SIG-M5 (cell line): Measurements from ENCODE around the gene EFS.

Experiments used
- DNase-seq: peaks from one replicate; lab custom pipeline; 2025; lab: John Stamatoyannopoulos, UW

Gene EFS

GRCh38 chr14:23379366-23380196 is 14.6 kb upstream of the EFS start:
- no peak for DNase-seq

- DNase-seq, result no peak
These were observed 13.7 kb upstream of the EFS start for GRCh38 chr14:23378612-23379220.

- no peak for DNase-seq
These were observed 12.9 kb upstream of the EFS start for GRCh38 chr14:23377573-23378563.

- no peak for DNase-seq
These were observed 12.2 kb upstream of the EFS start for GRCh38 chr14:23377198-23377550.

- no peak for DNase-seq
These were observed 11.7 kb upstream of the EFS start, which contains the start of gene CMTM5 for GRCh38 chr14:23376482-23377197. Gene CMTM5, plus strand, starts transcription at chr14:23377046. Its CDS starts 206 bp downstream, at chr14:23377252.

GRCh38 chr14:23375527-23376251 is 10.7 kb upstream of the EFS start:
- DNase-seq, result no peak

GRCh38 chr14:23373041-23373440 is 8.1 kb upstream of the EFS start:
- no peak for DNase-seq

GRCh38 chr14:23372509-23372908 is 7.5 kb upstream of the EFS start, which contains the start of gene IL25:
Gene IL25, plus strand, starts transcription at chr14:23372809.
- DNase-seq, result no peak

- no peak for DNase-seq
These were observed 6.9 kb upstream of the EFS start for GRCh38 chr14:23371865-23372264.

- DNase-seq, result no peak
These were observed 5.2 kb upstream of the EFS start for GRCh38 chr14:23370221-23370620.

GRCh38 chr14:23366426-23366921 is 1.5 kb upstream of the EFS start:
- no peak for DNase-seq

- no peak for DNase-seq
These were observed 907 bp upstream of the EFS start for GRCh38 chr14:23365732-23366425.

GRCh38 chr14:23364164-23365035 is 572 bp downstream of the EFS start:
- DNase-seq, result no peak

GRCh38 chr14:23362200-23362599 is 2.8 kb downstream of the EFS start:
- no peak for DNase-seq

- DNase-seq, result no peak
These were observed 3.2 kb downstream of the EFS start for GRCh38 chr14:23361763-23362162.

- no peak for DNase-seq
These were observed 3.7 kb downstream of the EFS start for GRCh38 chr14:23361320-23361719.

- no peak for DNase-seq
These were observed 4.5 kb downstream of the EFS start for GRCh38 chr14:23360496-23360895.

- DNase-seq, result no peak
These were observed 5.1 kb downstream of the EFS start for GRCh38 chr14:23359722-23360447.
